Activated CD8-positive, alpha-beta memory T cell treated with anti-CD3 and anti-CD28 coated beads, Interleukin-2, amount 50 U/mL, for 4 hours (primary cell): ENCODE data around the gene TFIP11.
"Not testable (repeated sequence)": the region's sequence is repeated elsewhere in the genome, so short reads cannot be mapped to it uniquely, and the experiment has no call there.

Experiments
- DNase-seq: peaks from one replicate; pipeline ENCODE4 v3.0.0-alpha.2; 2020

TFIP11 gene

DNA sequence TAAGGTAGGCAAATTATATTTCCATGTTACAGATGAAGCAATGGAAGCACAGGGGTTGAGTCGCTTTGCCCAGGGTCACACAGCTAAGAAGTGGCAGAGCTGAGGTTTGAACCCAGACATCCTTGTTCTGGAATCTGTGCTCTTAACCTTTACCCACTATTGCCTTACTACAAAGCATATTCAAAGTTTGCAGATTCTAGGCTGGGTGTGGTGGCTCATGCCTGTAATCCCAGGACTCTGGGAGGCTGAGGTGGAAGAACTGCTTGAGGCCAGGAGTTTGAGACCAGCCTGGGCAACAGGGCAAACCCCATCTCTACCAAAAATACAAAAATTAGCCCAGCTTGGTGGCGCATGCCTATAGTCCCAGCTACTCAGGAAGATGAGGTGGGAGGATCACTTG lies 27.8 kb upstream of the TFIP11 start:
- DNase-seq: no peak

DNA sequence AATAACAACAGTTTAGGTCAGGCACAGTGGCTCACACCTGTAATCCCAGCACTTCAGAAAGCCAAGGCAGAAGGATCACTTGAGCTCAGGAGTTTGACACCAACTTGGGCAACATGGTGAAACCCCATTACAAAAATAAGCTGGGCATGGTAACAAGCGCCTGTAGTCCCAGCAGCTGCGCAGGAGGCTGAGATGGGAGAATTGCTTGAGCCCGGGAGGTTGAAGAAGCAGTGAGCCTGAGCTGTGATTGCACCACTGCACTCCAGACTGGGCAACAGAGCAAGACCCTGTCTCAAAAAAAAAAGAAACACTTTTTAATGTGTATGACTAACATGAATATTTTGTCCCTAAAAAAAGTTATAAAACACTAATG lies 24.5 kb upstream of the TFIP11 start:
- DNase-seq: no peak

DNA sequence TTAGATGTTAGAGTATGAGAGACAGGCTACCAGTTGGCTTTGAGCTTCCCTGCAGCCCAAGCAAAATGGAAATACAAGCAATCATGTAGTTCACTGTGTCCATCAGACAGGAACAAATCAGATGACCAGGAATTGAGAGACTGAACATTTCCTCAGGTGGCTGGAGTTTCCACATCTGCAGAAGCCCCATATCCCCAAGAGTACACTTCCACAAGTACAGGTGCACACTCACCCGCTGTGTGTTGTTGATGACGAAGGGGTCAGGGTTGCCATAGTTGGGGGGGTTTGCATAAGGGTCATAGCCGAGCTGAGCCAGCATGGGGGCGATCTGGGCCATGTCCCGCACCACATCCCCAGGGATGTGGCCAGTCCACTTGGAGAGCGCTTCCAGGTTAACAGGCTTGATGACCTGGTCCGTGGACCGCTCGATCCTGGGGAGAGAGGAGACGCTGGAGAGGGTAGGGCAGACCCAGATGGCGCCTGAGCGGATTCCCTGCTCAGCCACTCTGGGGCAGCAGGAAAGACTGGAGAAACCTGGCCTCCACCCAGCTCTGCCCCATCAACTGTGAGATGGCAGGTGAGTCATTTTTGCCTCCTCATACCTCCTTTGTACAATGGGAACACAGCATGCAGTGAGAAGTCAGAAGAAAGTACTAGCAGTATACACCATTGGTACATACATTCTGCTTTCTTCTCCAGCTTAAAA lies 23.9 kb upstream of the TFIP11 start:
- no peak for DNase-seq

DNA sequence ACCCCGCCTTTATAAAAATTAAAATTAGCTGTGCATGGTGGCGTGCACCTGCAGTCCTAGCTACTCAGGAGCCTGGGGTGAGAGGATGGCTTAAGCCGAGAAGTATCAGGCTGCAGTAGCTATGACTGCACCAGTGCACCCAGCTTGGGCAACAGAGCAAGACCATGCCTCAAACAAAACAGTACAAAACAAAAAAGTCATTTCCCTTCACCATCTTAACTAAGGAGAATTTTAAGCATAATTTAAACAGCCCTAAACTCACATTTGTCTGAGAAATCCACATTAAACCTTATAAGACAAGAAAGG lies 23.3 kb upstream of the TFIP11 start:
- no peak for DNase-seq

DNA sequence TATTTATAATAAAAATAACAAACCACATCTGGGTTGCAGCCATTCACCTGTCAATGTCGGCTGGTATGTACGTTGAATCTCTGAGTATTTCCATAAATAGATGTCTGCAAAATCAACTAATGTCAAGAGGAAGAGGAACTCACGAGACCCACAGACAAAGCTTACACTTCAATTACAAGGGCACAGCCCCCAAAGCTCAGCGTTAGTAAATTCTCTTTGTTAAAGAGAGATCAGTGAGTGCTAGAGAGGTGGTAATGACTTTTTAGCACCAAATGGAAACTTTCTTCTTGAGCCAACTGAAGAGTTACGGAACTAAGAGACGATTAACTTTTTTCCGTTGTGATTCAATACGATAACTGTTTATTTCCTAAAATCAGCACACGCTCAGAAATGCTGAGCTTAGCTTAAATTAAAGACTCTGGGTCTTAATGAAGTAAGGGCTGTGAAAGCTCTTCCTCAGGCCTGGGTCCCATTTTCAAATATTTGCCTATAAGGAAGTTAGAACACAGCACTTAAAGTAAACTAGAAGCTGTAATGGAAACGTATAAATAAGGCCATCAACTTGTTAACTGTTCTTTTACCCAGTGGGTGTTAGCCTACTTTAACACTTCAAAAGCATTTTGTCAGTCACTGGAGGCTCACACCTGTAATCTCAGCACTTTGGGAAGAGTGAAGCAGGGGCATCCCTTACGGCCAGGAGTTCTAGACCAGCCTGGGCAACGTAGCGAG lies 22.8 kb upstream of the TFIP11 start:
- no peak for DNase-seq

DNA sequence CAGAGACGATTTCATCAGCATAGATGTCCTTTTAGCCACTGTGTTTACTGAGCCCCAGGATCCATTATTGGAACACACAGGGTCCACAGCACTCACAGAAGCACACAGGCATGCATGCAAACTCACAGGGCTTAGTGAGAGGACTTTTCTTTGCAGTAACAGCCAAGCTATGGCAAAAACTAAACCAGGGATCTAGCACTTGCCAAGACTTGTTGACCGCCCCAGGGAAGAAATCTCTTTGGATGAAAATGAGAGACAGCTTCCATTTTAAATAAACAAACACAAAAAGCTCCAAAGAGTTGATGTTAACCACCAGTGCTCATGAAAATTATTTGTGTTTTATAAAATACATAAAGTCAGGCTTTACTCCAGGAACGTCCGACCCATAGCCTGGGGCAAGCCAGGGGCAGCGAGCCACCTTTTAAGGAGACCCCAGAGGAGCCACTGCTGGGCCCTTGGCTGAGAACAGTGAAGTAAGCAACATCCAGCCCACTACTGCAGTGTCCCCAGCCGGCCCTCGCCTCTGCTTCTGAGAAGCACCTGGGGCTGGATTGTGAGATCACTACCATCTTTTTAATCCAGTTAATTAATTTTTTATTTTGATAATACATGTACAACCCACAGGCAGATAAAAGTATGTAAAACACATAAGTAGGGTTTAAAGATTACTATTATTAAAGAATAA lies 22.0 kb upstream of the TFIP11 start:
- no peak for DNase-seq

DNA sequence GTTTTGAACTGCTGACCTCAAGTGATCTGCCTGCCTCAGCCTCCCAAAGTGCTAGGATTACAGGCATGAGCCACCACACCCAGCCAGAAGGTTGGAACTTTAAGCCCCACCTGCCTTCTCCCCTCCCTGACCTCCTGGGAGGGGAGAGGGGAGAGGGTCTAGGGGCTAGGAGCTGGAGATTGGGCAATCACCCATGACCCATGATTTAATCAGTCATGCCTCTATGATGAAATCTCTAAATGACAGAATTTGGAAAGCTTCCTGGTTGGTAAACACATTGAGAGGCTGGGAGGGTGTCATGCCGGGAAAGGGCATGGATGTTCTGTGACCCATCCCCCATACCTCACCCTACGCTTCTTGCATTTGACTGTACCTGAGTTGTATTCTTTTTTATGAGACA lies 17.1 kb upstream of the TFIP11 start:
- DNase-seq: no peak

DNA sequence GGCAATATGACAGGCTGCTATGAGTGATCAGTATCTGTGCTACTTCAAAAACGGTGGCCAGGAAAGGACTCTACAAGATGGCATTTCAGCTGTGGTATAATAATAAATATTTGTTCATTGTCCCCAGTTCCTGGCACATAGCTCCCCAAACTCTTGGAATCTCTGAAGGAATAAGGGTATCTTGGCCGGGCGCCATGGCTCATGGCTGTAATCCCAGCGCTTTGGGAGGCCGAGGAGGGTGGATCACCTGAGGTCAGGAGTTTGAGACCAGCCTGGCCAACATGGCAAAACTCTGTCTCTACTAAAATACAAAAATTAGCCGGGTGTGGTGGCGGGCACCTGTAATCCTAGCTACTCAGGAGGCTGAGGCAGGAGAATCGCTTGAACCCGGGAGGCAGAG lies 16.2 kb upstream of the TFIP11 start:
- DNase-seq: not testable (repeated sequence)

DNA sequence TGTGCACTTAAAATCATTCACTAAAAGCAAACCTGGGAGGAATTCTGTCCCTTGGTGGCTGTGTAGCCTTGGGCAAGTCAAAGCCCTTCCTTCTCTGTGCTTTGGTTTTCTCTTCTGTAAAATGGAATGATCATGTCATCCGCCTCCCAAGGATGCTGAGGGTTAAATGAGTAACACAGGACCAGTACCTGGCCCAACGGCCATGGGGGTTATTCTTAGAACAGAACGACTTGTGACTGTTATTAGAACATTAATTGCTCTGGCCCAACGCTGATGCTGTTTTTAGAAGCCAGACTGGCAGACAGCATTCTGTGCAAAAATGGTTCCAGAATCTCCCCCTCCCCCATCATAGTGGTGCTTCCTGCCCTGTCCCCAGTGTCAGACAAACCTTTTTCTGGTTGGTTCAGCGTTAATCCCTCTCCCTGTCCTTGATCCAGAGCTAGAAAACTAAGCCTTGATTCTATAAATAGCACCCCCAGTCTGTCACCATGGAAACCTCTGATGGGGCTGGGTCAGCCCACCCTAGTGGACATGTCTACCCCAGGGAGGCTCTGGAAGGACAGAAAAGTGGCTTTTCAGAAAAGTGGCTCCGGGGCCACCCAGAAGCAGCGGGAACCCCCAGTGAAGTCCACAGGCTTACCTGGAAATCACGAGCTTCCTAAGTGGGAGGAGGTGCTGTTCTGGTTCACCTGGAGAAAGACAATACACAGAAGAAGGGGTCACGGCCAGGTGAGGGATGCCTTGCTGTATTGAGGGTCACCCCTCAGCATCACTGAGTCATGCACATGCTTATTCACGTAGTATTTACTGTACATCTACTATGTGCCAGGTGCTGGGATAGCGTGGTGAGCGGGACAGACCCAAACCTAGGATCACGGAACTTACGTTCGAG lies 15.5 kb upstream of the TFIP11 start:
- no peak for DNase-seq

DNA sequence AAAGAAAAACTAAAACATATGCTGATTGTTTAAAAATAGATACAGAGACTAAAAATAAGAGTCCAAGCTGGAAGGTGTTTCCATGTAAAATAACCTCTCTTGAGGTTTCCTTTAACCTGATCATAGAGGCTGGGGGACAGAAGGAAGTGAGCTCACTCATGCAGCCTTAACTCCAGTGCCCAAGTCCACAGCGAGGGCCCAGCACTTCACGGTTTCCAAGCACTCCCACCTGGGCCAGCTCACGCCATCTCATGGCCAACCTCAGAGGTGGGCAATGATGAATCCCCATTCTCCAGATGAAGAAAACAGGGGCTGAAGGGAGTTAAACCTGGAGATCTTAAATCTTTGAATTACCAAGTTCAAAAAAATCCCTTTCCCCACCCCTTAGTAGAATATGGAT lies 14.9 kb upstream of the TFIP11 start:
- DNase-seq: no peak

DNA sequence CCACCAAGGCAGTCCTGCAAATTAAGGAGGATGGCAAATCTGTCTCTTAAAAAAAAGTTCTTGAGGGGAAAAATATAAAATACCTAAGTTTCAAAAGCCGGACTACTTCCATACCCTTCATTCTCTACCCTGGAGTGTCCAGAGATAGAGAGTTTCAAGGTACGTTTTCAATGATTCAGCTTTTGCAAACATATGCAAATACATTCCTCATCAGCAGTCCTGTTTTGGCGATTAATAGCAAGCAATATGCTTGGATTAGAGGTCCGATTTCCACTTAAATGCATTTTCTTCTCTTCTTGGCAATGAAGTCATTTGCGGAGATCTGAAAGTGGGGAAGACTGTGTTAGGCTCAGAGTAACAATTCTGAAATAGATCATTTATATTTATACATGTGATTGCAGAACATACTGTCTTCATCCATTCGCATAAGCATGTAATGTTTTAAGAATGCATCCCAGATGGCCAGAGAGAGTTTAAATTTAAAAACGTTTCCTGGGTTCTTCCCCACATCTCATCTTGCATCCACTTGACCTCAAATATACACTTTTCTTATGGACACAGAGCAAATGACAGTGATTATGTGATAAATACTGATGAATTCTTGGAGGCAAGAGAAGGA lies 13.8 kb upstream of the TFIP11 start:
- no peak for DNase-seq

DNA sequence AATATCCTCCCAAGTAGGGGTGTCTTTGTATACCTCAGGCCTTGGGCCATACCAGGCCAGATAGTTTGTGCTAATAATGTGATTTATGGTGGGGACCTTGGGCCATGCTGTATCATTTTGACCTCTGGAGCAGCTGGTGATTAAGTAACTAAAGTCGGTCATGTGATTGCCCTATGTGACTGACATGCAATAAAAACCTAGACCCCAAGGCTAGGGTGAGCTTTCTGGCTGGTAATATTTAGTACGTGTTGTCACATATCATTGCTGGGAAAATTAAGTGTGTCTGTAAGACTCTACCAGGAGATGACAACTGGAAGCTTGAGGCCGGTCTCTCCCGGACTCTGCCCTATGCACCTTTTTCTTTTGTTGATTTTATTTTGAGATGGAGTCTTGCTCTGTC lies 12.6 kb upstream of the TFIP11 start:
- DNase-seq: no peak

DNA sequence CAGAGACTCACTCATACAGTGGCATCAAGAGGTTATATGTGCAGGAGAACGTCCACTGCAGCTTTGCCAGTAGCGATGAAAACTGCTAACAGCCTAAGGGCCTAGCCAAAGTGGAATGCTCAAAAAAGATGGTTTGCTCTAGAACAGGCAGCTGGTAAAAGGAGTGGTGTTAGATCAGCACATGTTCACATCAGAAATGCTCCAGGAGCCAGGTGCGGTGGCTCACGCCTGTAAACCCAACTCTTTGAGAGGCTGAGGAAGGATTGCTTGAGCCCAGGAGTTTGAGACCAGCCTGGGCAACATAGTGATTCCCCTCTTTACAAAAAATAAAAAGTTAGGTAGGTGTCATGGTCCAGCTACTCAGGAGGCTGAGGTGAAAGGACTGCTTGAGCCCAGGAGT lies 10.3 kb upstream of the TFIP11 start:
- DNase-seq: no peak

DNA sequence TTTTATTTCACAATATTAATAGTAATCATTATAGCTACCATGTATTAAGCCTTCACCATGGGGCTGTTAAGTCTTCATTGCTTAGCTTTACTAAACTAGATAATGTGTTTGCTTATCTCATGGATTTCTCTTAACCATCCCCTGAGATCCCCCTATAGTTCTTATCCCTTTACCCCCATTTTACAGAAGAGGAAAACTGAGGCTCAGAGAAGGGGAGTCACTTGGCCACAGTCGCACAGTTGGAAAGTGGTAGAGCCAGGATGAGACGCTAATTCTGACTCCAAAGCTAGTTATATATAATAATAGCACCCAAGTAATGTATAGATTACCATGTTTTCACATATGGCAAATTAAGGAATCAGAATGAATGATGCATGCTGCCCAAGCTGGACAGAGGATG lies 9.7 kb upstream of the TFIP11 start:
- DNase-seq: no peak

DNA sequence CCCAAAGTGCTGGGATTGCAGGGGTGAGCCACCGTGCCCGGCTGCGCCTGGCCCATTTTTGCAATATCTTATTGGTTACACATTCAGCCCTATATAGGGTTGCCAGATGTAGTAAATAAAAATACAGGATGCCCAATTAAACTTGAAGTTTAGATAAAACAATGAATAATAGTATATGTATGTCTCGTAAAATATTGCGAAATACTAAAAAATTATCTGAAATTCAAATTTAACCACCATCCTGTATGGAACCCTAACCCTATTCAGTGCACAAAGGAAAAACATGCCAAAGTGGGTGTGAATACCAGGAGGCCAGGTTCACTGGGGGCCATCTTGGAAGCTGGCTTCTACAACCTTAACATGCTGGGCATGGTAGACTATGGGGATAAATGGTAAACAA lies 5.2 kb upstream of the TFIP11 start:
- DNase-seq: no peak

DNA sequence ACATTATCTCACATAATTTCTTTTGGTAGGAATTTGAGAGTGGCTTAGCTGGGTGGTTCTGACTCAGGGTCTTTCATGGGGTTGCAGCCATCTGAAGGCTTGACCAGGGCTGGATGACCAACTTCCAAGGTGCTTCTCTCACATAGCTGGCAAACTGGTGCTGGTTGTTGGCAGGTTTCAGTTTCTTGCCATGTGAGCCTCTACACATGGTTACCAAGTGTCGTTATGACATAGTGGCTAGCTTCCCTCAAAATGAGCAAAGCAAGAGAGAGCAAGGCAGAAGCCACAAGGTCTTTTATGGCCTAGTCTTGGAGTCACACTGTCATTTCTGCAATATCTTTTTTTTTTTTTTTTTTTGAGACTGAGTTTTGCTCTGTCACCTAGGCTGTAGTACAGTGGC lies 4.2 kb upstream of the TFIP11 start:
- no peak for DNase-seq

DNA sequence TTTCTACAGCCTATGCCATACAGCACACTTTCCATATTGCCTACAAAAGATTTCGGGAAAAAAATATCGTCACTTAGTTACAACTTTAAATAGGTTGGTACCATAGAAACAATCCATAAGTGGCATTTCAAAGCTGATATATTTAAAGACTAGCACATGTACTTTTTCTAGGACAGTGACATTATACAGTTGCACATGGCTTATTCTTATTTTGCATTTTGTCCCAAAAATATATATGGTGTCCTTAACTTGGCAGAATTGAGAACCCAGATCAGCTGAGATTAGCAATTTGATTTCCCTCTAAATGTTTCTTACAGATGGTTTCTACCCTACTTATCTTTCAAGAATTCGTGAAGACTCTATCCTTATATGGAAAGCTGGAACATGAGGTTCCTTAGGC lies 3.7 kb upstream of the TFIP11 start:
- no peak for DNase-seq

DNA sequence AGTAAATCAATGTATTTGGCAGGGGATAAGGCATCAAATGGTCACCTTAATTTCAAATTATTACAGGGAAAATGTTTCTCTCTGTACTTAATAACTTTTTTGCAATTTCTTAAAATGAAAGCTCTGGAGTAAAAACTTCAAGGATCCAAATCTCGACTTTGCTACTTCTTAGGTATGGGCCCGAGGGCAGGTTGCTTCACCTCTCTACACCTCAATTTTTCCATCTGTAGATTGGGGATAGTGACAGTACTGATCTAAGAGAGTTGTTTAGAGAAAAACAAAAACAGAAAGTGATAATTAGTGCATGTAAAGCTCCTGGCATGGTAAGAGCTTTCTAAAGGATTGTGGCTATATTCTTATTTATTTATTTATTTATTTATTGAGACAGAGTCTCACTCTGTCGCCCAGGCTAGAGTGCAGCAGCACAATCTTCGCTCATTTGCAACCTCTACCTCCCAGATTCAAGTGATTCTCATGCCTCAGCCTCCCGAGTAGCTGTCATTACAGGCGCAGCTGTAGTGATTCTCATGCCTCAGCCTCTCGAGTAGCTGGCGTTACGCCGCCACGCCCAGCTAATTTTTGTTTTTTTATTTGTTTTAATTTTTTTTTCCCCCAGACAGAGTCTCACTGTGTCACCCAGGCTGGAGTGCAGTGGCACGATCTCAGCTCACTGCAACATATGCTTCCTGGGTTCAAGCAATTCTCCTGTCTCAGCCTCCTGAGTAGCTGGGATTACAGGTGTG lies 2.3 kb upstream of the TFIP11 start:
- no peak for DNase-seq

DNA sequence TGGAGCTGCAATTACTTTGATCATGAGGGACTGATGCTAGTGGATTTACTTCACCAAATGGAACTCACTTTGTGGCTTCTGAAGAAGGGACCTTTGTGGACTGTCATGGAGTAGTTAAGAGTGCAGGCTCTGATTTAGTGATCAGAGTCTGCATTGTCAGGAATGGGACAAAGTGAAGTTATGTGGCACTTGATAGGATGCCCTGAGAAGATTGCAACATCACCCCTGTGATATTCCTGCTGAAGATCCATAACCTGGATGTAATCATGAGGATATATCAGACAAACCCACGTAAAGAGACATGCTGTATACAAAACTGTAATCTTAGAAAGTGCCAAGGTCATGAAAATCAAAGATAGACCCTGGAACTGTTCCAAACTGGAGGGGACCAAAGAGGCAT lies 1.6 kb upstream of the TFIP11 start:
- DNase-seq: no peak

DNA sequence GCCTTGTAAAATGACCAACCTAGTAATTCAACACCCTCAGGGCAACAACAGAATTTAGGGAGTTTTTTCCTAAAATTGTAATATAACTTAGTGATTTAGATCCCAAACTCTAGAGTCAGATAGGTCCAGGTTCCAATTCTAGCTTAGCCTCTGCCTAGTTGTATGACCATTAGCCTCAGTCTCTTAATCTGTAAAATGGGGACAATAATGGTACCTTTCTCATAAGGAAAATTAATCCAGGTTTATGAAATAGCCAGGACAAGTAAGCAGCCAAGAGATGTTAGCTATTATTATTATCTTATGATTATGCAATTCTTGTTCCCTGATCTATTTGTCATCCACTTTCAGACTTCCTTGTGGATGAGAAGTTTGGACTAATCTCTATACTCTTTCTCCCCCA lies 4.1 kb downstream of the TFIP11 start:
- DNase-seq: no peak

DNA sequence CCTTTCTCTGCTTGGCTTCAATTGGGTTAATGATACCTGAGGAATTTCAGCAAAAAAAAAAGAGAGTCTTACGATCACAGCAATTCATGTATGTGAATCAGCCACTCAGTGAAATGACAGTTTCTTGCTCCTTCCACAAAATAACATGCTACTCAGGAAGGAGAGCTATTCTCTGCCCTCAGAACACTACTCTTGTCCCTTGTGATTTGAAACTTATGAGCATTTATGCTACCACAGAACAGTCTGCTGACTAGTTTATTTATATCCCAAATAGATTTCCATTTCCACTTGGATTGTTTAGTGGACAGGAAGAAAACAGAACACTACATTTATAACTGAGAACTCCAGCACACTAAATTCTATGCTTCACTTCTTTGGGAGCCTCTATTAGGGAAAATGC lies 8.5 kb downstream of the TFIP11 start:
- no peak for DNase-seq
